ENCODE measurements around the gene CIAO3.
"Not testable (repeated sequence)": the region's sequence is repeated elsewhere in the genome, so short reads cannot be mapped to it uniquely, and the experiment has no call there.

Gene CIAO3

GRCh38 chr16:781346-782010, 40.7 kb upstream of the CIAO3 start:
- Histone ChIP-seq H3K4me3 (ENCODE audit: low read length) (no peak overlapping the region), H3K36me3 (ENCODE audit: insufficient read depth, low read length) (peaks cover 5% of the 10 kb centered on the region), H2AFZ (ENCODE audit: low read depth, low read length) (no peak overlapping the region), H3K27me3 (ENCODE audit: insufficient read depth, low read length) (peaks cover 40% of the 10 kb centered on the region), H3K9me3 (ENCODE audit: low read length) (no peaks in the 10 kb centered on the region), H3K4me1 (ENCODE audit: insufficient read depth, low read length) (no peaks in the 10 kb centered on the region)

GRCh38 chr16:780296-780695, 39.5 kb upstream of the CIAO3 start:
- H3K4me3 ChIP-seq (ENCODE audit: low read length), result no peak overlapping the region

GRCh38 chr16:779561-779960, 38.8 kb upstream of the CIAO3 start:
- Histone ChIP-seq H3K36me3 (ENCODE audit: insufficient read depth, low read length) (no peaks in the 10 kb centered on the region), H3K27me3 (ENCODE audit: insufficient read depth, low read length) (peaks cover 45% of the 10 kb centered on the region), H3K9me3 (ENCODE audit: low read length) (no peaks in the 10 kb centered on the region), H2AFZ (ENCODE audit: low read depth, low read length) (no peak overlapping the region), H3K4me1 (ENCODE audit: insufficient read depth, low read length) (no peaks in the 10 kb centered on the region), H3K4me3 (ENCODE audit: low read length) (no peak overlapping the region)

More at GRCh38 chr16:780296-780695, 39.5 kb upstream of the CIAO3 start:
- no peaks in the 10 kb centered on the region for H3K36me3 ChIP-seq (ENCODE audit: insufficient read depth, low read length)
- no peaks in the 10 kb centered on the region for H3K9me3 ChIP-seq (ENCODE audit: low read length)
- H3K27me3 ChIP-seq (ENCODE audit: insufficient read depth, low read length), result peaks cover 45% of the 10 kb centered on the region
- H3K4me1 ChIP-seq (ENCODE audit: insufficient read depth, low read length), result no peaks in the 10 kb centered on the region
- H2AFZ ChIP-seq (ENCODE audit: low read depth, low read length), result no peak overlapping the region

- H3K4me3 ChIP-seq (ENCODE audit: low read length), result no peak overlapping the region
- H3K36me3 ChIP-seq (ENCODE audit: insufficient read depth, low read length), result no peaks in the 10 kb centered on the region
- no peak overlapping the region for H2AFZ ChIP-seq (ENCODE audit: low read depth, low read length)
- H3K27me3 ChIP-seq (ENCODE audit: insufficient read depth, low read length), result peaks cover 46% of the 10 kb centered on the region
- H3K4me1 ChIP-seq (ENCODE audit: insufficient read depth, low read length), result no peaks in the 10 kb centered on the region
- H3K9me3 ChIP-seq (ENCODE audit: low read length), result no peaks in the 10 kb centered on the region
Measured at GRCh38 chr16:778909-779527, 38.2 kb upstream of the CIAO3 start.

- Histone ChIP-seq H3K9me3 (ENCODE audit: low read length) (no peaks in the 10 kb centered on the region), H3K27me3 (ENCODE audit: insufficient read depth, low read length) (peaks cover 48% of the 10 kb centered on the region), H3K36me3 (ENCODE audit: insufficient read depth, low read length) (no peaks in the 10 kb centered on the region)
Measured at GRCh38 chr16:778447-778846, 37.6 kb upstream of the CIAO3 start.

GRCh38 chr16:777826-778225, 37.0 kb upstream of the CIAO3 start:
- H3K9me3 ChIP-seq (ENCODE audit: low read length), result no peaks in the 10 kb centered on the region
- peaks cover 47% of the 10 kb centered on the region for H3K27me3 ChIP-seq (ENCODE audit: insufficient read depth, low read length)
- no peaks in the 10 kb centered on the region for H3K4me1 ChIP-seq (ENCODE audit: insufficient read depth, low read length)
- no peak overlapping the region for H2AFZ ChIP-seq (ENCODE audit: low read depth, low read length)
- no peak overlapping the region for H3K4me3 ChIP-seq (ENCODE audit: low read length)
- no peaks in the 10 kb centered on the region for H3K36me3 ChIP-seq (ENCODE audit: insufficient read depth, low read length)

More at GRCh38 chr16:778447-778846, 37.6 kb upstream of the CIAO3 start:
- Histone ChIP-seq H3K4me1 (ENCODE audit: insufficient read depth, low read length) (no peaks in the 10 kb centered on the region), H3K4me3 (ENCODE audit: low read length) (no peak overlapping the region), H2AFZ (ENCODE audit: low read depth, low read length) (no peak overlapping the region)

GRCh38 chr16:776824-777223, 36.0 kb upstream of the CIAO3 start:
- H3K27me3 ChIP-seq (ENCODE audit: insufficient read depth, low read length), result peaks cover 41% of the 10 kb centered on the region
- no peaks in the 10 kb centered on the region for H3K36me3 ChIP-seq (ENCODE audit: insufficient read depth, low read length)
- H3K4me3 ChIP-seq (ENCODE audit: low read length), result no peak overlapping the region
- H3K9me3 ChIP-seq (ENCODE audit: low read length), result no peaks in the 10 kb centered on the region
- H2AFZ ChIP-seq (ENCODE audit: low read depth, low read length), result no peak overlapping the region
- H3K4me1 ChIP-seq (ENCODE audit: insufficient read depth, low read length), result no peaks in the 10 kb centered on the region

- H2AFZ ChIP-seq (ENCODE audit: low read depth, low read length); H3K9me3 ChIP-seq (ENCODE audit: low read length); H3K4me3 ChIP-seq (ENCODE audit: low read length); H3K4me1 ChIP-seq (ENCODE audit: insufficient read depth, low read length); H3K36me3 ChIP-seq (ENCODE audit: insufficient read depth, low read length): not testable (repeated sequence)
- H3K27me3 ChIP-seq (ENCODE audit: insufficient read depth, low read length), result peaks cover 36% of the 10 kb centered on the region
Measured at GRCh38 chr16:776298-776697, 35.5 kb upstream of the CIAO3 start.

- H3K36me3 ChIP-seq (ENCODE audit: insufficient read depth, low read length), result no peaks in the 10 kb centered on the region
- no peaks in the 10 kb centered on the region for H3K9me3 ChIP-seq (ENCODE audit: low read length)
- no peaks in the 10 kb centered on the region for H3K4me1 ChIP-seq (ENCODE audit: insufficient read depth, low read length)
- no peak overlapping the region for H3K4me3 ChIP-seq (ENCODE audit: low read length)
- peaks cover 26% of the 10 kb centered on the region for H3K27me3 ChIP-seq (ENCODE audit: insufficient read depth, low read length)
- H2AFZ ChIP-seq (ENCODE audit: low read depth, low read length), result no peak overlapping the region
Measured at GRCh38 chr16:775236-775796, 34.5 kb upstream of the CIAO3 start.

- no peak overlapping the region for H2AFZ ChIP-seq (ENCODE audit: low read depth, low read length)
- no peaks in the 10 kb centered on the region for H3K36me3 ChIP-seq (ENCODE audit: insufficient read depth, low read length)
- H3K4me1 ChIP-seq (ENCODE audit: insufficient read depth, low read length), result no peaks in the 10 kb centered on the region
- H3K27me3 ChIP-seq (ENCODE audit: insufficient read depth, low read length), result peaks cover 18% of the 10 kb centered on the region
- H3K4me3 ChIP-seq (ENCODE audit: low read length), result no peak overlapping the region
- no peaks in the 10 kb centered on the region for H3K9me3 ChIP-seq (ENCODE audit: low read length)
Measured at GRCh38 chr16:774086-775001, 33.5 kb upstream of the CIAO3 start.

- H3K4me3 ChIP-seq (ENCODE audit: low read length), result no peak overlapping the region
- no peaks in the 10 kb centered on the region for H3K4me1 ChIP-seq (ENCODE audit: insufficient read depth, low read length)
- H3K36me3 ChIP-seq (ENCODE audit: insufficient read depth, low read length), result no peaks in the 10 kb centered on the region
Measured at GRCh38 chr16:772959-773358, 32.2 kb upstream of the CIAO3 start.

GRCh38 chr16:770411-770810, 29.6 kb upstream of the CIAO3 start:
- no peaks in the 10 kb centered on the region for H3K36me3 ChIP-seq (ENCODE audit: insufficient read depth, low read length)
- no peak overlapping the region for H3K4me3 ChIP-seq (ENCODE audit: low read length)
- peaks cover 3% of the 10 kb centered on the region for H3K27me3 ChIP-seq (ENCODE audit: insufficient read depth, low read length)
- no peak overlapping the region for H2AFZ ChIP-seq (ENCODE audit: low read depth, low read length)
- no peaks in the 10 kb centered on the region for H3K4me1 ChIP-seq (ENCODE audit: insufficient read depth, low read length)
- H3K9me3 ChIP-seq (ENCODE audit: low read length), result no peaks in the 10 kb centered on the region

More at GRCh38 chr16:772959-773358, 32.2 kb upstream of the CIAO3 start:
- H3K9me3 ChIP-seq (ENCODE audit: low read length), result no peaks in the 10 kb centered on the region
- H2AFZ ChIP-seq (ENCODE audit: low read depth, low read length), result no peak overlapping the region
- peaks cover 11% of the 10 kb centered on the region for H3K27me3 ChIP-seq (ENCODE audit: insufficient read depth, low read length)

- no peak overlapping the region for H2AFZ ChIP-seq (ENCODE audit: low read depth, low read length)
- peaks cover 3% of the 10 kb centered on the region for H3K27me3 ChIP-seq (ENCODE audit: insufficient read depth, low read length)
- H3K4me1 ChIP-seq (ENCODE audit: insufficient read depth, low read length), result no peaks in the 10 kb centered on the region
- no peaks in the 10 kb centered on the region for H3K9me3 ChIP-seq (ENCODE audit: low read length)
- no peak overlapping the region for H3K4me3 ChIP-seq (ENCODE audit: low read length)
- H3K36me3 ChIP-seq (ENCODE audit: insufficient read depth, low read length), result no peaks in the 10 kb centered on the region
Measured at GRCh38 chr16:769934-770333, 29.1 kb upstream of the CIAO3 start.
